SH-SY5Y (cell line): ENCODE data around the gene CSNK1G2.

Experiments
- GATA2 ChIP-seq: IDR thresholded peaks from 2 replicates; pipeline ENCODE4 v1.6.1; 2011; ENCODE audit warnings: mild to moderate bottlenecking, low read depth, low read length
- GATA3 ChIP-seq: IDR thresholded peaks from 2 replicates; pipeline ENCODE4 v1.6.1; 2011; ENCODE audit warnings: low read depth, mild to moderate bottlenecking, low read length, moderate library complexity

DNA sequence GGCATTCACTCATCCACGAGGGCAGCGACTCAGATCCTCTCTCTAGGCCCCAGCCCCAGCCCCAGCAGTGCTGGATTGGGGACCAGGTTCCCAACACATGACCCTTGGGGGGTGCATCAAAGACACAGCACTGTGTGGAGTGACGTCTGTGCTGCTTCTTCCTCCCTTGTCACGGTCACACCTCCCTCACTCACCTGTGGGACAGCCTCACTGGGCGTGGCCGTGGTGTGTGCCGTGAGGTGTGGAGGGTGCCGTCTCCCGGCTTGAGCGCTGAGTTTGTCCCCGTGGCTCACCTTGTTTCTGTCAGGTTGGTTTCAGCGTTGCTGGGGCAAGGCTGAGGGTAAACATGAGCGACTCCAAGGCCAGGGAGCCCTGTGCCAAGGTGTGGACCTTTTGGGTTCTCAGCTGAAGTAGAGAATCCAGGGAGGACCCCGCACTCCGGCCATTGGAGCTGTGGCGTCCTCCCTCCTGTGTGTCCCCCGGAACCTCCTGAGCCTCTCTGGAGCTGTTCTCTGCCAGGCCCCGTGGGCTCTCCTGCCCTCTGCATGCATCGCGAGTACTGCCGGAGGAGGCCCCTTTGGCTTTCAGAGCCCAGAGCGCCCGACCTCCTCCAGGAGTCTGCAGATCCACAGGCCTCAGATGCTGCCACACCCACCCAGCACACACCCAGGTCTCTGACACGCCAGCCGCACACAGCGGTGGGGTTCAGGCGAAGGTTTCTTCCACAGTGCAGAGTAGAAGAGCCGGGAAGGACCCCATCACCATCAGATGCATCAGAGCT lies 33.6 kb downstream of the CSNK1G2 start:
- TF ChIP-seq GATA2 (no peak), GATA3 (no peak)
